H9 (cell line): Measurements from ENCODE around the gene COLEC12. TPM values are rescaled to one million over a fixed set of nuclear protein-coding genes. Genes with fewer than 3 reads are reported as not detected.
"Not testable (repeated sequence)": the region's sequence is repeated elsewhere in the genome, so short reads cannot be mapped to it uniquely, and the experiment has no call there.

Experiments
- DNase-seq: peaks from one replicate; pipeline ENCODE4 v3.0.0-alpha.2; 2017
- H2AFZ ChIP-seq: one replicate; pipeline ENCODE4 v1.6.1; 2013; ENCODE audit warnings: mild to moderate bottlenecking, low read length, control low read depth, moderate library complexity
- H2AK5ac ChIP-seq: 2 replicates; pipeline ENCODE4 v1.6.1; 2013; ENCODE audit warnings: low read length, control low read depth, mixed read lengths; ENCODE audit not compliant: insufficient read length
- H2BK120ac ChIP-seq: one replicate; pipeline ENCODE4 v1.6.1; 2013; ENCODE audit warnings: low read depth, mild to moderate bottlenecking, low read length, control low read depth, inconsistent platforms; ENCODE audit not compliant: poor library complexity, severe bottlenecking
- H2BK12ac ChIP-seq: 2 replicates; pipeline ENCODE4 v1.6.1; 2013; ENCODE audit warnings: low read length, control low read depth, mixed read lengths, low read depth; ENCODE audit not compliant: insufficient read length
- H2BK15ac ChIP-seq: 2 replicates; pipeline ENCODE4 v1.6.1; 2013; ENCODE audit warnings: low read depth, low read length, control low read depth
- H2BK20ac ChIP-seq: one replicate; pipeline ENCODE4 v1.6.1; 2013; ENCODE audit warnings: low read depth, mild to moderate bottlenecking, low read length, control low read depth, inconsistent platforms; ENCODE audit not compliant: poor library complexity, severe bottlenecking
- H2BK5ac ChIP-seq: 2 replicates; pipeline ENCODE4 v1.6.1; 2013; ENCODE audit warnings: low read length, control low read depth, mixed read lengths; ENCODE audit not compliant: insufficient read length
- H3K14ac ChIP-seq: 2 replicates; pipeline ENCODE4 v1.6.1; 2013; ENCODE audit warnings: low read length, control low read depth; ENCODE audit not compliant: insufficient read depth
- H3K18ac ChIP-seq: 2 replicates; pipeline ENCODE4 v1.6.1; 2013; ENCODE audit warnings: low read depth, mild to moderate bottlenecking, mixed read lengths, low read length, control low read depth; ENCODE audit not compliant: insufficient read length
- H3K23ac ChIP-seq: 2 replicates; pipeline ENCODE4 v1.6.1; 2013; ENCODE audit warnings: low read length, control low read depth, mixed read lengths, low read depth; ENCODE audit not compliant: insufficient read length
- H3K23me2 ChIP-seq: 2 replicates; pipeline ENCODE4 v1.6.1; 2013; ENCODE audit warnings: low read depth, mild to moderate bottlenecking, mixed read lengths, low read length, control low read depth; ENCODE audit not compliant: insufficient read length, poor library complexity, severe bottlenecking
- H3K27ac ChIP-seq: 2 replicates; pipeline ENCODE4 v1.5.1; 2013; ENCODE audit warnings: low read length, control low read depth, mixed read lengths, low read depth; ENCODE audit not compliant: insufficient read length
- H3K27me3 ChIP-seq: 2 replicates; pipeline ENCODE4 v1.6.1; 2013; ENCODE audit warnings: low read length, control low read depth, inconsistent platforms; ENCODE audit not compliant: insufficient read depth
- H3K4ac ChIP-seq: 2 replicates; pipeline ENCODE4 v1.6.1; 2013; ENCODE audit warnings: low read depth, mild to moderate bottlenecking, control low read depth, inconsistent platforms, low read length, moderate library complexity
- H3K4me1 ChIP-seq: 2 replicates; pipeline ENCODE4 v1.6.1; 2013; ENCODE audit warnings: low read length, control low read depth, inconsistent platforms; ENCODE audit not compliant: insufficient read depth
- H3K4me2 ChIP-seq: 2 replicates; pipeline ENCODE4 v1.6.1; 2013; ENCODE audit warnings: low read length, control low read depth, mixed read lengths; ENCODE audit not compliant: insufficient read length, insufficient read depth
- H3K56ac ChIP-seq: 2 replicates; pipeline ENCODE4 v1.6.1; 2013; ENCODE audit warnings: low read depth, mild to moderate bottlenecking, mixed read lengths, low read length, control low read depth; ENCODE audit not compliant: insufficient read length
- H3K79me1 ChIP-seq: 2 replicates; pipeline ENCODE4 v1.6.1; 2013; ENCODE audit warnings: low read depth, mild to moderate bottlenecking, moderate library complexity, low read length, control low read depth, inconsistent platforms; ENCODE audit not compliant: insufficient read depth, poor library complexity, severe bottlenecking
- H3K79me2 ChIP-seq: 2 replicates; pipeline ENCODE4 v1.6.1; 2013; ENCODE audit warnings: low read length, control low read depth, inconsistent platforms; ENCODE audit not compliant: insufficient read depth
- H3K9ac ChIP-seq: 2 replicates; pipeline ENCODE4 v1.6.1; 2013; ENCODE audit warnings: low read length, control low read depth, mixed read lengths; ENCODE audit not compliant: insufficient read length; ENCODE audit errors: extremely low read depth
- H3K9me3 ChIP-seq: one replicate; pipeline ENCODE4 v1.6.1; 2013; ENCODE audit warnings: low read depth, low read length, inconsistent platforms; ENCODE audit not compliant: control insufficient read depth
- H3T11ph ChIP-seq: one replicate; pipeline ENCODE4 v1.6.1; 2013; ENCODE audit warnings: mild to moderate bottlenecking, low read length, control low read depth, inconsistent platforms
- H4K20me1 ChIP-seq: one replicate; pipeline ENCODE4 v1.6.1; 2013; ENCODE audit not compliant: control insufficient read depth, insufficient read length, insufficient read depth
- H4K5ac ChIP-seq: 2 replicates; pipeline ENCODE4 v1.6.1; 2013; ENCODE audit warnings: low read depth, mild to moderate bottlenecking, mixed read lengths, low read length, control low read depth; ENCODE audit not compliant: insufficient read length
- H4K8ac ChIP-seq: replicated peaks from 2 replicates; pipeline ENCODE4 v1.6.1; 2013; ENCODE audit warnings: low read length, control low read depth, mixed read lengths, low read depth; ENCODE audit not compliant: insufficient read length
- H4K91ac ChIP-seq: 2 replicates; pipeline ENCODE4 v1.6.1; 2013; ENCODE audit warnings: low read depth, mild to moderate bottlenecking, moderate library complexity, mixed read lengths, low read length, control low read depth; ENCODE audit not compliant: insufficient read length
- H3K27ac Mint-ChIP-seq, 3 experiments: 2 replicates in 2 of 3; 3 replicates in 1 of 3; pipeline ENCODE4 v1.8.0; 2020 to 2021; ENCODE audit warnings: mixed read lengths in 3 of 3, mild to moderate bottlenecking in 1 of 3, moderate library complexity in 1 of 3
- H3K27me3 Mint-ChIP-seq: 2 replicates; pipeline ENCODE4 v1.8.0; 2021; ENCODE audit warnings: low read depth, mild to moderate bottlenecking, moderate library complexity, mixed read lengths
- H3K36me3 Mint-ChIP-seq, 3 experiments: 2 replicates in 2 of 3; 3 replicates in 1 of 3; pipeline ENCODE4 v1.8.0; 2020 to 2021; ENCODE audit warnings: low read depth in 3 of 3, mixed read lengths in 3 of 3; ENCODE audit not compliant: insufficient read depth in 1 of 3
- H3K4me1 Mint-ChIP-seq, 2 experiments: 2 replicates each; pipeline ENCODE4 v1.8.0; 2020; ENCODE audit warnings: mixed read lengths in 2 of 2
- H3K4me3 Mint-ChIP-seq, 2 experiments: 2 replicates in 1 of 2; 3 replicates in 1 of 2; pipeline ENCODE4 v1.8.0; 2020 to 2021; ENCODE audit warnings: mild to moderate bottlenecking in 2 of 2, mixed read lengths in 2 of 2, moderate library complexity in 1 of 2
- H3K9me3 Mint-ChIP-seq, 2 experiments: 2 replicates in 1 of 2; 3 replicates in 1 of 2; pipeline ENCODE4 v1.8.0; 2020; ENCODE audit warnings: mild to moderate bottlenecking in 2 of 2, mixed read lengths in 2 of 2, moderate library complexity in 1 of 2
- WGBS: extraction: QIAGEN DNeasy Blood & Tissue Kit; methylation state at CpG from one replicate; pipeline ENCODE4 v1.1.7; 2013; ENCODE audit warnings: missing lambda C conversion rate, low lambda C conversion rate, mixed read lengths; ENCODE audit not compliant: insufficient read length; ENCODE audit errors: extremely low coverage; 5-methylcytosine and 5-hydroxymethylcytosine counted together
- total RNA-seq: library from RNA; stranded (reverse); gene quantifications from 2 replicates; pipeline ENCODE4 v1.2.1, GENCODE V29; 2021
- TF ChIP-seq, protein P1 (sequence below): fragments of 200-600 bp; sonication (generic); conservative IDR thresholded peaks from 3 replicates; pipeline ENCODE4 v1.8.0; 2021; ENCODE audit warnings: antibody characterized with exemption, mild to moderate bottlenecking

Gene COLEC12
- total RNA-seq, 1 experiment from 2014 or later: 0.70 TPM

- H3K27me3 ChIP-seq: no peaks in the 10 kb centered on the region
These were observed 190.5 kb downstream of the COLEC12 start for GRCh38 chr18:310042-310441.

DNA sequence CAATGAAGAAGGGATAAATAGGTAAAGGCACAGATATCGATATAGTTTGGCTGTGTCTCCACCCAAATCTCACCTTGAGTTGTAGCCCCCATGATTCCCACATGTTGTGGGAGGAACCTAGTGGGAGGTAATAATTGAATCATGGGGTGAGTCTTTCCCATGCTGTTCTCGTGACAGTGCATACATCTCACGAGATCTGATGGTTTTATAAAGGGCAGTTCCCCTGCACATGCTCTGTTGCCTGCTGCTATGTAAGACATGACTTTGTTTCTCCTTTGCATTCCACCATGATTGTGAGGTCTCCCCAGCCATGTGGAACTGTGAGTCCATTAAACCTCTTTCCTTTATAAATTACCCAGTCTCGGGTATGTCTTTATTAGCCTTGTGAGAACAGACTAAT is 192.4 kb downstream of the COLEC12 start:
- not testable (repeated sequence) for H3K27me3 ChIP-seq, H3K23ac ChIP-seq

More at GRCh38 chr18:310042-310441, 190.5 kb downstream of the COLEC12 start:
- H2BK12ac ChIP-seq: no peak overlapping the region
- no peaks in the 10 kb centered on the region for H3K79me2 ChIP-seq
- H2BK120ac ChIP-seq: no peak overlapping the region
- H4K5ac ChIP-seq: no peak overlapping the region
- no peaks in the 10 kb centered on the region for H3K9me3 ChIP-seq
- H3K79me1 ChIP-seq: no peaks in the 10 kb centered on the region
- Mint-ChIP-seq H3K4me3 (no peak overlapping the region), H3K27me3 (peaks cover 5% of the 10 kb centered on the region), H3K9me3 (no peaks in the 10 kb centered on the region; a peak in 1 of 5 replicates), H3K36me3 (no peaks in the 10 kb centered on the region; a peak in 1 of 7 replicates), H3K4me1 (peaks cover 30 to 31% of the 10 kb centered on the region in 2 experiments), H3K27ac (no peak overlapping the region)
- TF ChIP-seq, protein P1, sequence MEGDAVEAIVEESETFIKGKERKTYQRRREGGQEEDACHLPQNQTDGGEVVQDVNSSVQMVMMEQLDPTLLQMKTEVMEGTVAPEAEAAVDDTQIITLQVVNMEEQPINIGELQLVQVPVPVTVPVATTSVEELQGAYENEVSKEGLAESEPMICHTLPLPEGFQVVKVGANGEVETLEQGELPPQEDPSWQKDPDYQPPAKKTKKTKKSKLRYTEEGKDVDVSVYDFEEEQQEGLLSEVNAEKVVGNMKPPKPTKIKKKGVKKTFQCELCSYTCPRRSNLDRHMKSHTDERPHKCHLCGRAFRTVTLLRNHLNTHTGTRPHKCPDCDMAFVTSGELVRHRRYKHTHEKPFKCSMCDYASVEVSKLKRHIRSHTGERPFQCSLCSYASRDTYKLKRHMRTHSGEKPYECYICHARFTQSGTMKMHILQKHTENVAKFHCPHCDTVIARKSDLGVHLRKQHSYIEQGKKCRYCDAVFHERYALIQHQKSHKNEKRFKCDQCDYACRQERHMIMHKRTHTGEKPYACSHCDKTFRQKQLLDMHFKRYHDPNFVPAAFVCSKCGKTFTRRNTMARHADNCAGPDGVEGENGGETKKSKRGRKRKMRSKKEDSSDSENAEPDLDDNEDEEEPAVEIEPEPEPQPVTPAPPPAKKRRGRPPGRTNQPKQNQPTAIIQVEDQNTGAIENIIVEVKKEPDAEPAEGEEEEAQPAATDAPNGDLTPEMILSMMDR: no peak
- no peak overlapping the region for H3K4me2 ChIP-seq
- no peak overlapping the region for H2AFZ ChIP-seq
- no peak overlapping the region for H2AK5ac ChIP-seq
- no peak overlapping the region for H3K9ac ChIP-seq
- H2BK15ac ChIP-seq: no peak overlapping the region
- no peak overlapping the region for H3K23ac ChIP-seq
- H3K4ac ChIP-seq: no peak overlapping the region
- H3K14ac ChIP-seq: no peak overlapping the region
- no peak overlapping the region for H4K91ac ChIP-seq
- H3K18ac ChIP-seq: no peak overlapping the region
- no peak overlapping the region for H4K8ac ChIP-seq
- no peak overlapping the region for H3K56ac ChIP-seq
- H3T11ph ChIP-seq: no peak overlapping the region
- no peak overlapping the region for H2BK20ac ChIP-seq
- H3K27ac ChIP-seq: no peak overlapping the region
- H3K23me2 ChIP-seq: no peaks in the 10 kb centered on the region
- H2BK5ac ChIP-seq: no peak overlapping the region
- H4K20me1 ChIP-seq: no peaks in the 10 kb centered on the region
- H3K4me1 ChIP-seq: peaks cover 3% of the 10 kb centered on the region; the same call in 1 of the 2 replicates
- DNase-seq: no peak

More for the DNA sequence above, 192.4 kb downstream of the COLEC12 start:
- H3K4me1 Mint-ChIP-seq: peaks cover 45 to 47% of the 10 kb centered on the region in 2 experiments
- H2BK120ac ChIP-seq, H2AFZ ChIP-seq, H3K36me3 Mint-ChIP-seq, H3T11ph ChIP-seq, H3K79me2 ChIP-seq, H3K79me1 ChIP-seq, H3K4me3 Mint-ChIP-seq, H2BK5ac ChIP-seq, H4K91ac ChIP-seq, H3K27ac Mint-ChIP-seq, H4K5ac ChIP-seq, H3K18ac ChIP-seq, H2AK5ac ChIP-seq, H3K4me1 ChIP-seq, H3K9me3 Mint-ChIP-seq, H2BK12ac ChIP-seq, H3K56ac ChIP-seq, H4K20me1 ChIP-seq, H3K23me2 ChIP-seq, H4K8ac ChIP-seq, DNase-seq, H2BK15ac ChIP-seq, H3K4ac ChIP-seq, H2BK20ac ChIP-seq, H3K27ac ChIP-seq, H3K14ac ChIP-seq, H3K27me3 Mint-ChIP-seq, H3K9ac ChIP-seq, H3K4me2 ChIP-seq, H3K9me3 ChIP-seq: not testable (repeated sequence)
- WGBS: no CpG with 5 or more reads among the region's 4 CpGs
